Ovary (tissue), 9 donors: ENCODE measurements around the gene SBF2. TPM values are rescaled to one million over a fixed set of nuclear protein-coding genes. Genes with fewer than 3 reads are reported as not detected.

Experiments used
- DNase-seq, 5 donors: peaks; one replicate each; pipeline ENCODE4 v3.0.0-alpha.2; 2019 to 2020
- H3K27ac ChIP-seq, 2 donors: fragments of 200-600 bp; one replicate each; pipeline versions ENCODE4 v1.5.1 to v1.8.0; 2019 to 2022
- H3K27me3 ChIP-seq: fragments of 200-600 bp; one replicate; pipeline ENCODE4 v1.8.0; 2022
- H3K36me3 ChIP-seq: fragments of 200-600 bp; sonication (generic); one replicate; pipeline ENCODE4 v1.5.1; 2019
- H3K4me1 ChIP-seq: one replicate; pipeline ENCODE4 v1.8.1; 2013; ENCODE audit warnings: mild to moderate bottlenecking, moderate library complexity; ENCODE audit not compliant: insufficient read depth
- H3K4me3 ChIP-seq: fragments of 200-600 bp; sonication (generic); one replicate; pipeline ENCODE4 v1.5.1; 2017
- H3K9me3 ChIP-seq, 2 donors: fragments of 200-600 bp in 1 of 2; sonication (generic) in 1 of 2; one replicate each; pipeline versions ENCODE4 v1.5.1 to v1.8.1; 2013 to 2019; ENCODE audit warnings: mild to moderate bottlenecking in 1 of 2, moderate library complexity in 1 of 2
- CTCF ChIP-seq, 3 donors: fragments of 450-650 bp in 2 of 3; fragments of 200-600 bp in 1 of 3; IDR thresholded peaks; one replicate each; pipeline versions ENCODE4 v1.5.1 to v1.8.0; 2016 to 2022; ENCODE audit warnings: antibody characterized with exemption in 3 of 3, mild to moderate bottlenecking in 1 of 3
- EP300 ChIP-seq: sonication (generic); formaldehyde crosslinking; IDR thresholded peaks from one replicate; pipeline ENCODE4 v1.6.1; 2017; ENCODE audit warnings: antibody characterized with exemption
- POLR2A ChIP-seq: fragments of 450-650 bp; IDR thresholded peaks from one replicate; pipeline ENCODE4 v1.6.1; 2017; ENCODE audit warnings: antibody characterized with exemption, mild to moderate bottlenecking, moderate library complexity
- WGBS, 3 donors: extraction: QIAGEN DNeasy Blood & Tissue Kit in 1 of 3; methylation state at CpG; one replicate each; pipeline versions ENCODE4 v1.1.5 to v1.1.7; 2013 to 2017; 5-methylcytosine and 5-hydroxymethylcytosine counted together
- intact Hi-C, 4 donors: fragments of 100-400 bp; cut with DNase I; formaldehyde crosslinking; loops; one replicate each; pipeline versions ENCODE4 v1.11.0 to v1.15.1; 2022 to 2023
- polyA plus RNA-seq, 2 donors: library from polyadenylated mRNA; stranded (reverse); fragments of 200-250 nt in 1 of 2; fragments of 350-450 nt in 1 of 2; fragmentation: Illumina TruSeq in 1 of 2; extraction: RNeasy Lipid Tissue Mini Kit (QIAGEN cat#74804) in 1 of 2; gene quantifications; one replicate each; pipeline ENCODE4 v1.2.3, GENCODE V29; 2013 to 2014
- total RNA-seq, 7 donors: library from RNA; depleted of rRNA in 2 of 7; stranded (reverse); fragments of >200 nt in 2 of 7; fragmentation: NEBNext Ultra II Directional in 3 of 7; extraction: Animal tissue kit (Norgen Biotek cat#: 25700) in 3 of 7; gene quantifications; one replicate each; pipeline versions ENCODE4 v1.1.0 to v1.2.4, GENCODE V29; 2016 to 2023
- donor health status: DM: no; HTN: no; CAD: no; lungs with moderate emphysema.
- donor health status: DM: no; HTN: no; CAD: no.
- donor health status: Bipolar disorder and iron deficiency.
- donor health status: DM: yes; HTN: yes; CAD: no.
- donor health status: DM: no; HTN: no; CAD: no.
- donor health status: DM: yes; HTN: yes; CAD: no.

Gene SBF2
- total and polyA plus RNA-seq, 9 donors = 27.4 to 77.5 (median 50.8) TPM

GRCh38 chr11:10298342-10298741, 4.3 kb upstream of the SBF2 start:
- no peak for DNase-seq
- Histone ChIP-seq H3K4me3 (no peak overlapping the region), H3K9me3 (no peaks in the 10 kb centered on the region), H3K36me3 (no peaks in the 10 kb centered on the region), H3K27me3 (no peaks in the 10 kb centered on the region), H3K27ac (no peak overlapping the region), H3K4me1 (peaks cover 1% of the 10 kb centered on the region)
- WGBS, 3 donors = 73 to 86% (median 80%) methylated on average over 5 of the region's 5 CpGs
- TF ChIP-seq CTCF (IDR thresholded peaks at IDR 0.05) (no peak), POLR2A (no peak), EP300 (no peak)
- intact Hi-C loops = no loop called here

- Histone ChIP-seq H3K27me3 (no peaks in the 10 kb centered on the region), H3K27ac (no peak overlapping the region), H3K4me3 (peak overlapping the region; percentile 87), H3K36me3 (no peaks in the 10 kb centered on the region), H3K4me1 (peaks cover 7% of the 10 kb centered on the region), H3K9me3 (no peaks in the 10 kb centered on the region)
- no peak for DNase-seq
- TF ChIP-seq EP300 = no peak
- no peak for TF ChIP-seq POLR2A
- no peak for TF ChIP-seq CTCF (IDR thresholded peaks at IDR 0.05)
- 66 to 69% (median 66%) methylated on average over 10 of the region's 10 CpGs for WGBS, 3 donors
- intact Hi-C loops = no loop called here
These were observed 1.3 kb upstream of the SBF2 start for GRCh38 chr11:10295064-10295901.

GRCh38 chr11:10294290-10294953, 403 bp upstream of the SBF2 start:
- H3K9me3 ChIP-seq = no peaks in the 10 kb centered on the region
- TF ChIP-seq EP300 (no peak), CTCF (IDR thresholded peaks at IDR 0.05) (no peak), POLR2A (no peak)
- H3K4me3 ChIP-seq = peak overlapping the region; percentile 87
- intact Hi-C loops = loop anchor here in 1 of 4 donors (5.0 kb wide), 1 partner anchor 727 kb away; no protein-coding TSS in a partner anchor
- peak overlapping the region; percentile 96 for H3K27ac ChIP-seq
- 0 to 1% (median 1%) methylated on average over 37 to 45 of the region's 45 CpGs for WGBS, 3 donors
- H3K27me3 ChIP-seq = no peaks in the 10 kb centered on the region
- H3K36me3 ChIP-seq = no peaks in the 10 kb centered on the region
- H3K4me1 ChIP-seq = peaks cover 11% of the 10 kb centered on the region
- peak; percentile 74 to 88 (median 81) for DNase-seq

- H3K27me3 ChIP-seq = no peaks in the 10 kb centered on the region
- H3K4me1 ChIP-seq = peaks cover 14% of the 10 kb centered on the region
- H3K27ac ChIP-seq = no peak overlapping the region
- no peak for DNase-seq
- intact Hi-C loops = loop anchor here in 1 of 4 donors (5.0 kb wide), 1 partner anchor 725 kb away; no protein-coding TSS in a partner anchor
- TF ChIP-seq POLR2A (no peak), CTCF (IDR thresholded peaks at IDR 0.05) (no peak), EP300 (no peak)
- H3K4me3 ChIP-seq = no peak overlapping the region
- 58 to 81% (median 68%) methylated on average over 17 of the region's 17 CpGs for WGBS, 3 donors
- H3K9me3 ChIP-seq = no peaks in the 10 kb centered on the region
- H3K36me3 ChIP-seq = no peaks in the 10 kb centered on the region
These were observed 2.0 kb downstream of the SBF2 start for GRCh38 chr11:10291801-10292638.
